H7 (cell line): Measurements from ENCODE around the gene SLC22A31. TPM values are rescaled to one million over a fixed set of nuclear protein-coding genes. Genes with fewer than 3 reads are reported as not detected.

ENCODE experiments used
- DNase-seq: peaks from one replicate; pipeline ENCODE4 v3.0.0; 2012
- H3K27me3 ChIP-seq: 2 replicates; pipeline ENCODE4 v1.6.0; 2011; ENCODE audit warnings: mild to moderate bottlenecking, low read length; ENCODE audit not compliant: control insufficient read depth, insufficient read depth
- H3K36me3 ChIP-seq: replicated peaks from 2 replicates; pipeline ENCODE4 v1.5.1; 2011; ENCODE audit warnings: low read length; ENCODE audit not compliant: control insufficient read depth, insufficient read depth
- H3K4me3 ChIP-seq: 2 replicates; pipeline ENCODE4 v1.5.1; 2011; ENCODE audit warnings: low read depth, mild to moderate bottlenecking, control low read depth, low read length, moderate library complexity; ENCODE audit not compliant: insufficient read depth
- total RNA-seq: library from RNA; depleted of rRNA; stranded (reverse); fragments of >200 nt; shearing (Covaris generic); gene quantifications from 2 replicates; pipeline ENCODE4 v1.2.3, GENCODE V29; 2014

The SLC22A31 gene
- total RNA-seq, 1 experiment from 2014 or later: 1.9 TPM

DNA sequence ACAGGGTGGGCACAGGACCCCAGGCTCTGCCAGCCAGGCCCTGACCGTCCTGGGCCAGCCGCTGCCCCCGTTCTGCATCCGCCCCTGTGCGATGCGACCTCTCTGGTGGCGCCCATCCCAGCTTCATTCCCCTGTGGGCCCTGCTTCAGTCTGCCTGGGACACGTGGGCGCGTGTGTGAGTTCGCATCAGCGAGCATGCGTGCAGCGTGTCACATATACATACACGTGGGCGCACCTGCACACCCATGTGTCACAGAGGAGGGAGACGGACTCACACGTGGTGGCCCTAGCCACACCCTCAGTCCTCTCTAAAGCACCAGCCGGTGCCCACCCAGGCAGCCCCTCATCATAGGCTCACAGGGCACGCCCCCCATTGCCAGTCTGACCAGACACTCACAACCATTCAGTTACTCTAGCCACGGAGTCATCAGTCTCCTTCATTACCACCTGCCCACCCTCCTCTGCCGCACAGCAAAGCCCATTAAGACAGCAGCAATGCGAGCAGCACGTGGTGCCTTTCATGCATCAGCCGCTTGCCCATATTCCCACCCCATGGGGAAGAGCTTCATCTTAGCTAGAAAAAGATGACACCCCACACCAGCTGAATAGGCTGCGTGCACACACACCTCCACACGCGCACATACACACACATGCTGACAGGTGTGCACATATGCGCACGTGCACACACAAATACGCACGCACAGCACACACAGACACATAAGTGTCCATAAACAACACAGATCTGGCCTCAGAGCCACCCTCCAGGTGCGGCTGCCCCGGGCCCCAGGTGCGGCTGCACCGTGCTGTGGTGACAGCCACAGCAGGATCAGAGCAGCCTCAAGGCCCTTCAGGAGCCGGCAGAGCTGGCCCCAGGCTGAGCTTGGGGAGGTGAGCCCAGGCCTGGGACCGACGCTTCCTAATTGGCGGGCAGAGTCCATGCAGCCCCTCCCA, 38.3 kb downstream of the SLC22A31 start:
- no peaks in the 10 kb centered on the region for H3K27me3 ChIP-seq
- H3K36me3 ChIP-seq: no peaks in the 10 kb centered on the region
- DNase-seq: no peak
- H3K4me3 ChIP-seq: no peak overlapping the region

- no peaks in the 10 kb centered on the region for H3K36me3 ChIP-seq
- no peak overlapping the region for H3K4me3 ChIP-seq
- no peak for DNase-seq
- H3K27me3 ChIP-seq: no peaks in the 10 kb centered on the region
Measured at GRCh38 chr16:89160977-89161701, 39.2 kb downstream of the SLC22A31 start.

- H3K27me3 ChIP-seq: no peaks in the 10 kb centered on the region
- no peak for DNase-seq
Measured at GRCh38 chr16:89159850-89160354, 40.4 kb downstream of the SLC22A31 start.

GRCh38 chr16:89159066-89159849, 41.1 kb downstream of the SLC22A31 start:
- H3K27me3 ChIP-seq: no peaks in the 10 kb centered on the region
- no peak for DNase-seq
- H3K4me3 ChIP-seq: no peak overlapping the region
- H3K36me3 ChIP-seq: no peaks in the 10 kb centered on the region

More at GRCh38 chr16:89159850-89160354, 40.4 kb downstream of the SLC22A31 start:
- Histone ChIP-seq H3K4me3 (no peak overlapping the region), H3K36me3 (no peaks in the 10 kb centered on the region)

- no peak for DNase-seq
- no peaks in the 10 kb centered on the region for H3K27me3 ChIP-seq
- H3K36me3 ChIP-seq: no peaks in the 10 kb centered on the region
- H3K4me3 ChIP-seq: no peak overlapping the region
Measured at GRCh38 chr16:89157778-89158177, 42.6 kb downstream of the SLC22A31 start.

GRCh38 chr16:89156740-89157645, 43.3 kb downstream of the SLC22A31 start:
- DNase-seq: no peak
- Histone ChIP-seq H3K4me3 (no peak overlapping the region), H3K36me3 (no peaks in the 10 kb centered on the region), H3K27me3 (no peaks in the 10 kb centered on the region)

DNA sequence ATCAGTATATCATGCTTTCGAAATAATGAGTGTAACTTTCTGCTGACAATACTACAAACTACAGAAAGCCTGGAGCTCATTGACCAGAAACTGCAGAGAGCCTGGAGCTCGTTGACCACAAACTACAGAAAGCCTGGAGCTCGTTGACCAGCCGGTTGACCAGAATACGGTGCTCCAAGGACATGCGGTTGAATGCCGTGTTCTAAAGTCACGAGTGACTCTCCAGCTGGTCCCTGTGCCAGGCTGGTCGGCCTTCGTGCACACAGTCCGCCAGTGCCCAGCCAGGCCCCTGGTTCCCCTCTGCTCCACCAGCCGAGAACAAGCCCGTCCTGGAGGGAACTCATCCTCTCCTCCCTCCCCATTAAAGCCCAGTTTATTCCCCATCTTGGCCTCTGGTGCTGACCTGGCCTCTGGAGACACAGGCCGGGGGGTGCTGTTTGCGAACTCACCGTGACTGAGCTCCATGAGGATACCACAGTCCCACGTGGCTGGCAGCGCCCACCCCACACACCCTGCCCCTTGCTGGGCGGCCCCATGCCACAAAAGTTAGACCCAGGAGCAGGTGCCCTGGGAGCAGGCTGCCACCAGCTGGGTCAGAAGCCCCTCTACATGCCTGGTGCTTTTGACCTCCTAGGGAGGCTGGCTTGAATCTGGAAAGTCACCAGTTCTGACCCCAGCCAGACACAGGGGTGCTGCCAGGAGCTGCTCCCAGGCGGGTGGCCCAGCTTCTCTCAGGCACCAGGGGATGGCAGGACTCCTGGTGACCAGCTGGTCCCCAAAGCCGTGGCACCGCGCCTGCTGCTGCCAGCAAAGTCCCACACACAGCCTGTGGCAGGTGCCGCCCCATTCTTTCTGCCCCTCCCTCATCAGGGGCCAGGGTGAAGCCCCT, 44.2 kb downstream of the SLC22A31 start:
- Histone ChIP-seq H3K36me3 (peaks cover 1% of the 10 kb centered on the region; the same call in 1 of the 2 replicates), H3K4me3 (no peak overlapping the region), H3K27me3 (no peaks in the 10 kb centered on the region)
- no peak for DNase-seq

DNA sequence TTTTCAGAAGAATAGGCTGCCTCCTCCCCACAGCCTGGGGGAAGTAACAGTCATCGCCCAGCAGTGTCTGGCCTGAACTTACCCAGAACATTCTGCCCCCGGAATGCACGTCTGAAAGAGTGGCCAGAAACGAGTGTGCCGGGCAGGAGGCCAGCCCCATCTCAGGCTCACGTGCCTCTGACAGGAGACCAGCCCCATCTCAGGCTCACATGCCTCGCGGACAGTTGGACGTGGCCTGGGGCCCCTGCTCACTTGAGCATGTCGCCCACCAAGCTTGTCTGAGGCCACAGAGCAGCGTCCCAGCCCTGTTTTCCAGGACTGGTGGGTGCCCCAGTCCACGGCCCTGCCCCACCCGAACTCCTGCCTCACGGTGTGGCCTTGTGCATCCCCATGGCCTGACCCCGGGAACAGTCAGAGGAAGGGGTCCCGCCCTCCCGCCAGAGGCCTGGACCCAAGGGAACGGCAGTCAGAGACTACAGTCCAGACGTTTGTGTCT, 45.1 kb downstream of the SLC22A31 start:
- no peak for DNase-seq
- H3K27me3 ChIP-seq: no peaks in the 10 kb centered on the region
- H3K4me3 ChIP-seq: no peak overlapping the region
- H3K36me3 ChIP-seq: peaks cover 1% of the 10 kb centered on the region; the same call in 1 of the 2 replicates

DNA sequence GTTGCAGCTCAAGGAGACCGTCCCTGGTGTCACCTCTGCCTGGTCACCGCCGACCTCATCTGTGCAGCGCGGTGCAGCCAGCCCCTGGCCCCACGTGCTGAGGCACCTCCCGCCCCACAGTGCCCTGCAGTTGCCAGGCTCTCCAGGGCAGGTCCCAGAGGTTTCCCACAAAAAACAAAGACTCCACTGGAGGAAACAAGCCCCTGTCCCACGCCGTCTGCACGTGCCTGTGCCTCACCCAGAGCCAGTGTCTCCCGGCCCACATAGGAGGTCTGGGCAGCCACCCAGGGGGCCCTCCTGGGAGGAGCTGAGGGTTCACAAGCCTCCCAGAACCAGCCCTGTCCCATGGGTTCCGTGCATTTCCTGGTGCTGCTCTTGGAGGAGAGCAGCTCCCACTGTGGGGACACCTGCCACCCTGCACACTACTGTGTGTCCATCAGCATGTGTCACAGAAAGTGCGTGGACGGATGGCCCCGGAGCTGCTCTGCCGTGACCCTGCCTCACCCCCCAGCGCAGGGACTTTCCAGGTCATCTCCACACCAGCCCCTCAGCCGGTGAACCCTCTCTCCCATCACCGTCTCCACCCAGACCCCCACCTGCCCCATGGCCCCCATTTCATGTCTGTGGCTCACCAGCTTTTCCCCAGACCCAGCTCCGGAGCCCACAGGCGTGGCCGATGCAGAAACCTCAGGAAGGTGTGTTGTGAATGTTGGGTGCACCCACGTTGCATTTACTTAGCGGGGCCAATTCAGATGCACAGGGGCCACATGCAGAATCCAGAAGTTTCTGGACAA, 45.8 kb downstream of the SLC22A31 start:
- H3K27me3 ChIP-seq: no peaks in the 10 kb centered on the region
- DNase-seq: no peak
- peaks cover 1% of the 10 kb centered on the region; the same call in 1 of the 2 replicates for H3K36me3 ChIP-seq
- no peak overlapping the region for H3K4me3 ChIP-seq

DNA sequence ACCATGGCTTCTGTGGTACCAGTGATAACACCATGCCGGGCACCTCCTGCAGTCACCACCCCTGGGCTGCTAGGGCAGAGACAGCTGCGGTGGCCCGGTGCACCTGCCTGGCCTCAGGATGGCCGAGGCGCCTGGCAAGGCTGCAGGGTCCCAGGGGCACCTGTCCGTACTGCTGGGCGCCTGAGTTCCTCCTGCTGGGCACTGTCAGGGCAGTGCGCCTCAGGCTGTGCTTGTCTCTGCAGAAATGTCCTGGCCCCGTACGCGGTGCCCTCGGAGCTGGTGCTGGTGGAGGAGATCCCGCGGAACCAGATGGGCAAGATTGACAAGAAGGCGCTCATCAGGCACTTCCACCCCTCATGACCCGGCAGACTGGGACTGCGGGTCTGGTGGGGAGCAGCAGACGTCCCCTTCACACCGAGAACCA, 46.5 kb downstream of the SLC22A31 start:
- Histone ChIP-seq H3K27me3 (no peaks in the 10 kb centered on the region), H3K4me3 (no peak overlapping the region), H3K36me3 (peaks cover 1% of the 10 kb centered on the region; the same call in 1 of the 2 replicates)
- no peak for DNase-seq

DNA sequence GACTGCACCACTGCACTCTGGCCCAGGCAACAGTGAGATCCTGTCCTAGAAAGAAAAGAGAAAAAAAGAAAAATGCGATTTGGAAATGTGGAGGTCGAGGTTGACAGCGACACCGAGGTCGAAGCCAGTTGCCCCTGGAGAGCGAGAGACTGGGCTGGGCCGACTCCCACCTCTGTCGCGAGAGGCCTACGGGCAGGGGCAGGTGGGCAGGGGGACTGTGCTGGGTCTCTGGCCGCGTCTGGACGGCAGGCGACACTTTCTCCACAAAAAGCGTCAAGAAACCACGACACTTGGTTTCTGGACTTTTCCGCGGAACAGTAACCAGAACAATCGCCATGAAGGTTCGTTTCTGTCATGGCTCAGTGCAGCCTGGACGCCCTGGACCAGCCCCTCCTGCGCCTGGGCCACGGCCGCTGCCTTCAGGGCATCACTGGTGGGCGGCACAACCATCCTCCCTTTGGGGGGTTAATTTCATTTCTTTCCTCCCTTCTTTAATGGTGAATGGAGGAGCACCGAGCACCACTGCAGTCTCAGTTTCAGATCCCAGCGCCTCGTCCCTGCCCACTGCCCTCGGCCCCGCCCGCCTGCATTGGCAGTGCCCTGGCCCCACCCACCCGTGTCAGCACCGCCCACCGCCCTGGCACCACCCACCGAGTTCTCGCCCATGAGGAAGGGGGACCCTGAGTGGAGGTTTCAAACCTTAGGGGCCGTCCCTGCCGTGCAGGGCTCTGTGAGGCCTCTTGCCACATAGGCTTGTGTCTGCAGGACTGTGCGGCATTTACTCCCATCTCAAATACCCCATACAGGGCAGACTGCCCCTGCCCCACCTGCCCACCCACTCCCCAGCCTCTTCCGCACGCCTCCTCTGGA, 47.3 kb downstream of the SLC22A31 start:
- no peaks in the 10 kb centered on the region for H3K27me3 ChIP-seq
- H3K36me3 ChIP-seq: peaks cover 1% of the 10 kb centered on the region; the same call in 1 of the 2 replicates
- DNase-seq: no peak

More for the DNA sequence above, 47.3 kb downstream of the SLC22A31 start:
- H3K4me3 ChIP-seq: no peak overlapping the region
